ENCODE measurements around the gene NUDT19.

DNA sequence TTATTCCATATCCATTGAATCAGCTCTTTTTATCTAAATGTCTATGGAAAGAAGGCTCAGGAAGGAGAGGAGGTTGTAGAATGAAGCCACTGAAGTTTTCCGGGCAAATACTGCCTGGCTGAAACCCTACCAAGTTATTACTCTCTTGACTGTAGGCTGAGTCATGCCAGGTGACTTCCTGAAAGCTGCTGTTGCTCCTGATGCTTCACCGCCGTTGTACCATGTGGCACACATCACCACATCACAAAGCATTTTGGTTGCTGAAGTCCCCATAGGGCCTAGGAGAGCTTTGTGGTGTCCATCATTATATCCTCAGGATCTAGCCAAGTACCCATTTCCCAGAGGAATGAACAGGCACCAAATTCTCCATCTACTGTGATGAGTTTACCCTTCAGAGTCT, 16.8 kb downstream of the NUDT19 start:
- TF ChIP-seq POLR2A (IDR thresholded peaks at IDR 0.05) (no peak), POLR2AphosphoS5 (IDR thresholded peaks at IDR 0.05) (no peak)
- TF ChIP-seq, protein P1, sequence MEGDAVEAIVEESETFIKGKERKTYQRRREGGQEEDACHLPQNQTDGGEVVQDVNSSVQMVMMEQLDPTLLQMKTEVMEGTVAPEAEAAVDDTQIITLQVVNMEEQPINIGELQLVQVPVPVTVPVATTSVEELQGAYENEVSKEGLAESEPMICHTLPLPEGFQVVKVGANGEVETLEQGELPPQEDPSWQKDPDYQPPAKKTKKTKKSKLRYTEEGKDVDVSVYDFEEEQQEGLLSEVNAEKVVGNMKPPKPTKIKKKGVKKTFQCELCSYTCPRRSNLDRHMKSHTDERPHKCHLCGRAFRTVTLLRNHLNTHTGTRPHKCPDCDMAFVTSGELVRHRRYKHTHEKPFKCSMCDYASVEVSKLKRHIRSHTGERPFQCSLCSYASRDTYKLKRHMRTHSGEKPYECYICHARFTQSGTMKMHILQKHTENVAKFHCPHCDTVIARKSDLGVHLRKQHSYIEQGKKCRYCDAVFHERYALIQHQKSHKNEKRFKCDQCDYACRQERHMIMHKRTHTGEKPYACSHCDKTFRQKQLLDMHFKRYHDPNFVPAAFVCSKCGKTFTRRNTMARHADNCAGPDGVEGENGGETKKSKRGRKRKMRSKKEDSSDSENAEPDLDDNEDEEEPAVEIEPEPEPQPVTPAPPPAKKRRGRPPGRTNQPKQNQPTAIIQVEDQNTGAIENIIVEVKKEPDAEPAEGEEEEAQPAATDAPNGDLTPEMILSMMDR (IDR thresholded peaks at IDR 0.05), result no peak
